Epidermal melanocyte (primary cell): ENCODE measurements around the gene STRADB.
A peak's percentile ranks its signal among the peaks of the same experiment; 100 is the strongest.
"Not testable (repeated sequence)": the region's sequence is repeated elsewhere in the genome, so short reads cannot be mapped to it uniquely, and the experiment has no call there.

ENCODE experiments used
- DNase-seq: peaks from one replicate; pipeline ENCODE4 v3.0.0; 2011; ENCODE audit warnings: low spot score; ENCODE audit not compliant: insufficient read length

Gene STRADB

GRCh38 chr2:201466050-201466675 is 14.6 kb downstream of the STRADB start:
- DNase-seq, result peak; percentile 41

- DNase-seq, result no peak
These were observed 16.1 kb downstream of the STRADB start for GRCh38 chr2:201467666-201468065.

GRCh38 chr2:201470821-201471731 is 19.5 kb downstream of the STRADB start:
- DNase-seq, result no peak

DNA sequence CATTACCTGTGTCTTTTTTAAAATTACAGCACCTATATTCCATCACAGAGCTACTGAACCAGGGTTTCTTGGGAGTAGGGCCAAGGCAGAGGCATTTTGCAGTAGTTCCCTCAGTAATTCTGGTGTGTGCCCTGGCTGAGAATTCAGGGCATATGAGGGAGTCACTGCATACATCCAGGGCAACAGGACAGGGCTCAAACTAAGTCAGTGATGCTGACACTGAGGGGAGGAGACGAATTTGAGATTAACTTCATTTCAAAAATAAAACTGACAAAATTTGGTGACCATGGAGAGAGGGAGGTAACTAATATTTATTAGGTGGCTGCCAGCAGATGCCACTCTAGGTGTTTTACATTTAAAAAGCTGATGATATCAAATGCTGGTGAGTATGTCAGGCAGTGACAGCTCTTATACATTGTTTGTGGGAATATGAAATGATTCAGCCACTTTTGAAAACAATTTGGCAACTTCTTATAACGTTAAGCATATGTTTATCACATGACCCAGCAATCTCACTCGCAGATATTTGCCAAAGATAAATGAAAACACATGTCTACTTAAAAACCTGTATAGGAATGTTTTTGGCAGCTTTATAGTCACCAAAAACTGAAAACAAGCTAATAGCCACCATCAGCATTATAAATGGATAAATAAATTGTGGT is 20.3 kb downstream of the STRADB start:
- DNase-seq, result no peak

GRCh38 chr2:201472411-201472810 is 20.9 kb downstream of the STRADB start:
- no peak for DNase-seq

GRCh38 chr2:201482543-201482942 is 31.0 kb downstream of the STRADB start:
- no peak for DNase-seq

- DNase-seq, result no peak
These were observed 31.8 kb downstream of the STRADB start for GRCh38 chr2:201483342-201483741.

DNA sequence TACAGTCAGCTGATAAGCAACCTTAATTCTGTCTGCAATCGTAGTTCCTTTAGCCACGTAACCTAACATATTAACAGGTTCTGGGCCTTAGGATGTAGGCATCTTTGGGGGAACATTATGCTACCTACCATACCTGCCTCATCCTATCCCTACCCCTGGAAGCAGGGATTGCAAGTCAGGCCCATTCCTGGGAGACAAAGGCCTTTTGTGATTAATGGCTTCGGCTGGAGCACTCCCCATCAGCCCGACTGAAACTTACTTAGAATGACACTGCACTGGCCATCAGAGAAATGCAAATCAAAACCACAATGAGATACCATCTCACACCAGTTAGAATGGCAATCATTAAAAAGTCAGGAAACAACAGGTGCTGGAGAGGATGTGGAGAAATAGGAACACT is 32.2 kb downstream of the STRADB start:
- DNase-seq, result not testable (repeated sequence)

DNA sequence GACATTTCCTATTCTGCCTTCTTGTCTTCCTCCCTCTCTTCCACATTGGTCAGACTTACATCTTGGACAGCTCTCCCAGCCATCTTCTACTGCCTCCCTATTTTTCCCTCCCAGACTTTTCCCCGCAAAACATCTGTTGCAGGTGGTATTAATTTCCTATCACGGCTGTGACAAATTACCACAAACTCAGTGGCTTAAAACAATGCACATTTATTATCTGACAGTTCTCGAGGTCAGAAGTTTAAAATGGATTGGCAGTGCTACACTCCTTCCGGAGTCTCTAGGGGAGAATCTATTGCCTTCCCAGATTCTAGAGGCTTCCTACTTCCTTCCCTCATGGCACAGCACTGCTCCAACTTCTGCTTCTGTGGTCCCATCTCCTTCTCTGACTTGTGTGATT is 33.3 kb downstream of the STRADB start:
- DNase-seq, result no peak

DNA sequence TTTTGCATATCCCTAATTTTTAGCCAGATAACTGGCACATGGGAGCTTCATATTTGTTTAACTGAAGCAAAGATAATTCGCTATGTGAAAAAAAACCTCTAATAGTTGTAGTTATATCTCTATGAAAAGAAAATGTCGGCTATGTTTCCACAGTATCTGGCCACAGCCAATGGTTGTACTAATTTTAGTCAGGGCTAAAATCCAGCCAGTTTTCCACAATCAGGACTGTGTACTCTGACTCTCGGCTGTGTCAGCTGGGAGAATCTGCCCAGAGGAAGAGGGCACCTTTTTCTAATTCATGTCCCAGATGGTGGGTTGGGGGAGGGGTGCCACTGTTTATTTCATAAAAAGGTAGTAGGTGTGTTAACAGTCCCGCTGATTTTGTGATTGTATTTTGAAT is 38.8 kb downstream of the STRADB start:
- no peak for DNase-seq

DNA sequence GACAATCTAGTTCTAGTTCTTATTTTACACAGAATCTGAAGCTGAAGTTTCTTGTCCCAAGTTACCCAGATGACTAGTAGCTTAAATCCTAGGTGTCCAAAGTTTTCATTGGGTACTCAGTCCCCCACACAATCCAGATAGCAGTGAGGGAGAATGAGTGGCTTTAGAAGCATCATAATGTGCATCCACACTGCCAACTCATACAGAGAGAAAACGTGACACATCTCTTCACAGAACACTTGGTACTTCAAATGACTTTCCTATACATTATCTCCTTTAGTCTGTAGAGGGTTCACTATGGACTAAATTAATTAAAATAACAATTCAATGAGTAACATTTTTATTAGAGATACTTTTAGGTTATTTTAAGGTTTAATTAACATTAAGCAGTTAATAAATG is 45.2 kb downstream of the STRADB start:
- DNase-seq, result no peak

- DNase-seq, result no peak
These were observed 49.0 kb downstream of the STRADB start for GRCh38 chr2:201500534-201500933.

GRCh38 chr2:201502713-201503112 is 51.2 kb downstream of the STRADB start:
- no peak for DNase-seq

DNA sequence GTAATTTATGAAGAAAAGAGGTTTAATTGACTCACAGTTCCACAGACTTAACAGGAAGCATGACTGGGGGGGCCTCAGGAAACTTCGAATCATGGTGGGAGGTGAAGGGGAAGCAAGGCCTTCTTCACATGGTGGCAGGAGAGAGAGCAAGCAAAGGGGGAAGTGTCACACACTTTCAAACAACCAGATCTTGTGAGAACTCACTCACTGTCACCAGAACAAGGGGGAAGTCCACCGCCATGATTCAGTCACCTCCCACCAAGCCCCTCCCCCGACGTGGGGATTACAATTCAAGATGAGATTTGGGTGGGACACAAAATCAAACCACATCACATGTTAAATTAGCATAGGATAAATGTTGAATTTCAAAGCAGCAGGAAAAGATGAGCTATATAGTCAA is 56.2 kb downstream of the STRADB start:
- no peak for DNase-seq

GRCh38 chr2:201513271-201513670 is 61.7 kb downstream of the STRADB start:
- DNase-seq, result no peak

- DNase-seq, result no peak
These were observed 64.2 kb downstream of the STRADB start for GRCh38 chr2:201515573-201516246.

- no peak for DNase-seq
These were observed 65.6 kb downstream of the STRADB start for GRCh38 chr2:201517094-201517493.

- DNase-seq, result no peak
These were observed 68.7 kb downstream of the STRADB start for GRCh38 chr2:201520201-201520600.

- no peak for DNase-seq
These were observed 71.4 kb downstream of the STRADB start for GRCh38 chr2:201522965-201523364.

DNA sequence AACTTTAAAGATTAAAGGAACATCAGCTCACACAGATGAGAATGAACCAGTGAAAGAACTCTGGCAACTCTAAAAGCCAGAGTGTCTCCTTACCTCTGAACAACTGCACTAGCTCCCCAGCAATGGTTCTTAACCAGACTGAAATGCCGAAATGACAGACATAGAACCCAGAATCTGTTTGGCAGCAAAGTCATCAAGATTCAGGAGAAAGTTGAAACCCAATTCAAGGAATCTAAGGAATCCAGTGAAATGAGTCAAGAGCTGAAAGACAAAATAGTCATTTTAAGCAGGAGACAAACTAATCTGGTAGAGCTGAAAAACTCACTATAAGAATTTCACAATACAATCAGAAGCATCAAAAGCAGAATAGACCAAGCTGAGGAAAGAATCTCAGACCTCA is 72.0 kb downstream of the STRADB start:
- no peak for DNase-seq
